ENCODE measurements around the gene RBMXL3.
"Not testable (repeated sequence)": the region's sequence is repeated elsewhere in the genome, so short reads cannot be mapped to it uniquely, and the experiment has no call there.

The RBMXL3 gene

GRCh38 chrX:115189646-115190635, 731 bp downstream of the RBMXL3 start:
- H3K27ac ChIP-seq: no peak overlapping the region
- no peak for TF ChIP-seq CTCF (conservative IDR thresholded peaks at IDR 0.05)

- no peak overlapping the region for H3K27ac ChIP-seq
- no peak for TF ChIP-seq CTCF (conservative IDR thresholded peaks at IDR 0.05)
These were observed 1.7 kb downstream of the RBMXL3 start for GRCh38 chrX:115190636-115191489.

- no peak overlapping the region for H3K27ac ChIP-seq
- TF ChIP-seq CTCF (conservative IDR thresholded peaks at IDR 0.05): no peak
These were observed 2.5 kb downstream of the RBMXL3 start for GRCh38 chrX:115191490-115192243.

GRCh38 chrX:115192244-115192700, 3.1 kb downstream of the RBMXL3 start:
- TF ChIP-seq CTCF (conservative IDR thresholded peaks at IDR 0.05): no peak
- no peak overlapping the region for H3K27ac ChIP-seq

- H3K27ac ChIP-seq: no peak overlapping the region
- TF ChIP-seq CTCF (conservative IDR thresholded peaks at IDR 0.05): no peak
These were observed 14.8 kb downstream of the RBMXL3 start for GRCh38 chrX:115204040-115204439.

GRCh38 chrX:115209547-115209946, 20.3 kb downstream of the RBMXL3 start:
- H3K27ac ChIP-seq: not testable (repeated sequence)

GRCh38 chrX:115214151-115214550, 24.9 kb downstream of the RBMXL3 start:
- H3K27ac ChIP-seq: no peak overlapping the region
- no peak for TF ChIP-seq CTCF (conservative IDR thresholded peaks at IDR 0.05)
